Left cardiac atrium (tissue), 4 donors: ENCODE data around the gene NTRK2. TPM values are rescaled to one million over a fixed set of nuclear protein-coding genes. Genes with fewer than 3 reads are reported as not detected.

Experiments
- ATAC-seq, 2 donors: fragments of 200-7000 bp; cut with Tn5 transposase; one replicate each; pipeline ENCODE4 v1.9.1; 2020; ENCODE audit warnings: mild to moderate bottlenecking in 2 of 2, moderate library complexity in 2 of 2
- DNase-seq: peaks from one replicate; pipeline ENCODE4 v3.0.0-alpha.2; 2020
- intact Hi-C, 2 donors: fragments of 100-400 bp; cut with DNase I; formaldehyde crosslinking; loops; one replicate each; pipeline versions ENCODE4 v1.14.1 to v1.15.1; 2022 to 2023
- long read RNA-seq: library from polyadenylated mRNA; unstranded; transcript quantifications from one replicate; pipeline ENCODE4 v2.0.0, GENCODE V29; 2021
- total RNA-seq, 2 donors: library from RNA; stranded (reverse); fragmentation: NEBNext Ultra II Directional; extraction: Animal tissue kit (Norgen Biotek cat#: 25700); gene quantifications; one replicate each; pipeline ENCODE4 v1.2.1, GENCODE V29; 2021
- donor health status: DM: no; HTN: yes; CAD: no.
- donor health status: DM: no; HTN: yes; CAD: no; lungs with severe emphysema.
- donor health status: DM: yes; HTN: yes; CAD: no.
- donor health status: Dilated cardiomyopathy.

Gene NTRK2
- total RNA-seq: 10 to 100 TPM; 20.6 to 38.2 TPM
- long read RNA-seq, full-length matches to known transcripts: 42 of 70 reads
- long read RNA-seq, partial matches to known transcripts: 14 of 70 reads
- long read RNA-seq, other reads (novel, unspliced or antisense): 14 of 70 reads

DNA sequence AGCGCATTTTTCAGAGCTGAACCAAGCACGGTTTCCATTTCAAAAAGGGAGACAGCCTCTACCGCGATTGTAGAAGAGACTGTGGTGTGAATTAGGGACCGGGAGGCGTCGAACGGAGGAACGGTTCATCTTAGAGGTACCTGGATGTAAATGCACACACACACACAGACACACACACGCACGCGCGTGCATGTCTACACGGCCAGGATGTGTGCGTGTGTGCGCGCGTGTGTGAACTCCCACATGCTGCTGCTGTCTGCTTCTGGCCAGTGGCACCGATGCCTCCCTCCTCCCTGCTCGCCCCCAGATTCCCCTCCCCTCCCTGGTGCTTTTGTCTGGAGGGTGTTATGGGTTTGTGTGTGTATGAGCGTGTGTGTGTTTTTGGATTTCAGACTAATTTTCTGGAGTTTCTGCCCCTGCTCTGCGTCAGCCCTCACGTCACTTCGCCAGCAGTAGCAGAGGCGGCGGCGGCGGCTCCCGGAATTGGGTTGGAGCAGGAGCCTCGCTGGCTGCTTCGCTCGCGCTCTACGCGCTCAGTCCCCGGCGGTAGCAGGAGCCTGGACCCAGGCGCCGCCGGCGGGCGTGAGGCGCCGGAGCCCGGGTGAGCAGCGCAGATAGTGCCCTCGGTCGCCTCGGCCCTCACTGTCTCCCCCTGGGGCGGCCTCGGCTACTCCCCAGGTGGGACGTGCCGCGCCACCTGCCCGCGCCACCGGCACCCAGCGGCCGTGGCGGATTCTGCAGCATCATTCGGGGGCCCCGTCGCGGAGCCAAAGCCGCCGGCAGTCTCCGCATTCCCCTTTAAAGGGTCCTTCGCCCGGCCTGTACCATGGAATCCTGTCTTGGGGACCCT, at the start of gene NTRK2:
NTRK2 (plus strand) TSS at position 442 of the 850 bp plus-strand sequence. CDS start 1,020 bp downstream, outside the sequence.
- peak; percentile 67 for DNase-seq
- ATAC-seq: peak; percentile 47 to 53
- intact Hi-C loops: loop anchor here in 1 of 2 donors (2.0 to 10.0 kb wide), 4 partner anchors 267 to 595 kb away; no protein-coding TSS in a partner anchor

DNA sequence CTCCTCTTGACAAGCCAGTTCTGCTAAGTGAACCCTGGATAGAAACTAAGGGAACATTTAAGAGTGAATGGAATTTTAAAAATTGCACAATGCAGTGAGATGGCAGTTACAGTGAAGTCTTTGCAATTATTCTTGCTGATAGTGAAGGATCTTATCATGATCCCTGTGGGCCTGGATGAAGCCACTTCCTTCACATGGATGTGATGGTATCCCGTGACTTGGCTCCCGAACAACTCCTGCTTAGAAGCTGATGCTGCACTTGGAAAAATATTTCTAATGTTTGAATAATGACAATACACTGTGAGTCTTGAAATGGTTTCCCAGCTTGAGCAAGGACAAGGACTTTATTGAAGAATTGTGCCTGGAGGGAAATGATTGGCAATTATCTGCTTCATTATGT, 49.2 kb upstream of the NTRK2 start:
- intact Hi-C loops: no loop called here
- DNase-seq: peak; percentile 36
- ATAC-seq: peak in 1 of 2 donors; percentile 47

- no peak for ATAC-seq
- DNase-seq: no peak
- intact Hi-C loops: no loop called here
Observed at GRCh38 chr9:84621811-84622210, 47.7 kb upstream of the NTRK2 start.

DNA sequence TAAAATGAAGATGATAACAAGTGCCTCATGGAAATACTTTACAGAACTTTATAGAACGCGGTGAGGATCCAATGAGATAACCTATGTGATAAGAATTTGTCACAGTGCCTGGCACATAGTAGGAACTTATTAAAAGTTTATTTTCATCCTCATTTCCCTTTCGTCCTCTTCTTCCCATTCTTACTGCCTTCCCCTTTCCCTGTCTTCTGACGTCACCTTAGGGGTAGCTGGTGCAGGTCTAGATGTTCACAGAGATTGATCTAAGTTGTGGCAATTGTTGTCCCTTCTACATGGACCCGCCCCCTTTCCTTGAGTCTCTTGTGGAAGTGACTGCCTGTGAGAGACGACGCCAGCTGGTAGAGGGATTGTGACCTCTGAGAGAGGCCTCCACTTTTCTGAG, 46.5 kb upstream of the NTRK2 start:
- DNase-seq (no peak), ATAC-seq (no peak)
- intact Hi-C loops: no loop called here

- intact Hi-C loops: no loop called here
- no peak for DNase-seq
- no peak for ATAC-seq
Observed at GRCh38 chr9:84636436-84636835, 33.1 kb upstream of the NTRK2 start.

DNA sequence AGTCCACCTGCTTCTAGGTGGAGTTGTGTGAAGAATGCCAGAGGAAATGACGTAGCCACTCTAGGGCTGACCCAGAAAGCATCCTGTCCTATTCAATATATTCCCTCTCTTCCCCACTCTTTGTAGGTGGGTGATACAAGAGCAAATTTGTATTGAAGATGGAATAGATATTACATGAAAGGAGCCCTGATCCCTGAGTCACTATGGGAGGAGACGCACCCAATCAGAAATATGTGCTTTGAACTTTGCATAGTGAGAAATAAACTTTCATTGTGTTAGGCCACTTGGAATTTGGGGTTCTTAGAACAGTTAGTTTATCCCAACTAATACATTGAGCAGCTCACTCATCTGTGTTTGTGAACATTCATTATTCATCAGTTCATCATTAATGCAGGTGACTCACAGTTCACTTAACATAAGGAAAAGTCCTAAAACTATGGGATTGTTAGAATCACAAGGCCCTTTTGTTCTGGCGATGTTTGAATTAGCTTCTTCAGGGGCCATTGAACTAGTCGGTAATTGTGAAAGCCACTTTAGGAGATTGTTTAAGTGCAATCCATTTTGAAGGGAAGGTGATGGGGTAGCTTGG, 26.9 kb upstream of the NTRK2 start:
- intact Hi-C loops: no loop called here
- DNase-seq (no peak), ATAC-seq (no peak)

DNA sequence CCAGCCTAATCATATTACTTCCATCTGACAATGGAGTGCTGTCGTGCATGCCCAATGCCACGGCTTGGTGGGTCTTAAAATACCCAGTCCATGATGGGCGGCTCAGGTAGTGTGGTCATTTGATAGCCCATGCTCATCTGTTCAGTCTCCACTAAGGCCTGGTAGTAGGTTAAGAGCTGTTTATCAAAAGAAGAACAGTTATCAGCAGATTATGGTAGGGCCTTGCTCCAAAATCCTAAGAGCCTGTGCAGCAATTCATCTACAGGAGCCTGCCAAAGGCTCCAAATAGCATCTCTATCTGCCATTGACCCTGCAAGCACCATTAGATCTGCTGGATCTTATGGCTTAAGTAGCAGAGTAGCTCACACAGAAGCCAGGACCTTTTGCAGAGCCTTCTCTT, 21.8 kb upstream of the NTRK2 start:
- ATAC-seq: peak; percentile 49 to 63
- no peak for DNase-seq
- intact Hi-C loops: no loop called here

- ATAC-seq (no peak), DNase-seq (no peak)
- intact Hi-C loops: loop anchor here in 1 of 2 donors (10.0 kb wide), 1 partner anchor 248 kb away; no protein-coding TSS in a partner anchor
Observed at GRCh38 chr9:84652496-84653120, 16.9 kb upstream of the NTRK2 start.

DNA sequence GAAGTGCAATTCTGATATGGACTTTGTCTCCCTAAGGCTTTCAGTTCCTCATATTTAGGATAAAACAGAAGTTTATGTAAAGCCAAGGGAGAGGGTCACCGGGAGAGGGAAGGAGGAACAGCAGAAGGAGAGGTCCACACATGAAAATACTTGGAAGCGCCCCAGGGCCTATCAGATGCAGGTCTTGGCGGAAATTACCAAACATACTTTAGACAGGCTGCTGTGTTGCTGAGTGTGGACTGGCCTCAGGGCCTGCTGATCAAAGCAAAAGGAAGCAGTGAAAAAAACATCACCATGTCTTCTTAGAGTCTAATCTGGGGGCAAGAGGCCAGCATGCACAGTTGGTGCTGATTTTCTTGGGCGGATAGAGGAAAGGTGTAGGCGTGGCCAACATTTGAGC, 14.1 kb upstream of the NTRK2 start:
- DNase-seq: no peak
- intact Hi-C loops: loop anchor here in 1 of 2 donors (10.0 kb wide), 1 partner anchor 251 kb away; no protein-coding TSS in a partner anchor
- ATAC-seq: no peak

DNA sequence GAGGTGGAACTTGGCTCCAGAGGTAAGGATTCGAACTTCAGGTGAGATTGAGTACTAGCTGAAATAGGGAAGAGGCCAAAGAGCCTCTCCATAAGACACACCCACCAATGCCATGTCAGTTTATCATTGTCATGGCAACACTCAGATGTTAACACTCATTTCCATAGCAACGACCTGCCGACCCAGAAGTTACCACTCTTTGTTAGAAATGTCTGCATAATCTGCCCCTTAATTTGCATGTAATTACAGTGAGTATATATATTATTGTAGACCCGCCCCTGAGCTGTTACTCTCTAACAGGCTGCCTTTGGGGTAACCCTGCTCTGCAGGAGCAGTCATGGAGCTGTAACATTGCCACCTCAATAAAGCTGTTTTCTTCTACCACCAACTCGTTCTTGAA, 10.2 kb upstream of the NTRK2 start:
- DNase-seq (no peak), ATAC-seq (no peak)
- intact Hi-C loops: loop anchor here in 1 of 2 donors (10.0 kb wide), 1 partner anchor 255 kb away; no protein-coding TSS in a partner anchor

DNA sequence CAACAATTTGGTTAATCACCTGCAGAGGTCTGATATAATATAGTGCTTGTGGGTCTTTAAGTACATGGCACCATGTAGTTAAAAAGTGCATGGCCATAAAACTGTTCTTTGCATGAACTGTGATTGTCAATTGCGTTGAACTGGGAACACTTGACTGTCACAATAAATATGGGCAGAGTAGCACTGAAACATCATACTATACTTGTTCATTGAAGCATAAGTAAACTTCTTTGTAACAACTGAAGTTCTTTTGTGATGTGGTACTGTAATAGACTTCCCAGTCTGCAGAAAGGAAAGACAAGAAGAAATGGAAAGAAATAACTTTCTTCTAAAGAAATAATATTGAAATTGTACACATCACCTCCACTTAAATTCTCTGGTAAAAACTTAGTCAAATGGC, 9.8 kb upstream of the NTRK2 start:
- ATAC-seq (no peak), DNase-seq (no peak)
- intact Hi-C loops: loop anchor here (10.0 kb wide), 2 partner anchors 255 to 485 kb away; no protein-coding TSS in a partner anchor

GRCh38 chr9:84667571-84668195, 1.8 kb upstream of the NTRK2 start:
- DNase-seq (peak; percentile 34), ATAC-seq (peak; percentile 21 to 23)
- intact Hi-C loops: loop anchor here in 1 of 2 donors (2.0 to 10.0 kb wide), 3 partner anchors 265 to 477 kb away; no protein-coding TSS in a partner anchor

DNA sequence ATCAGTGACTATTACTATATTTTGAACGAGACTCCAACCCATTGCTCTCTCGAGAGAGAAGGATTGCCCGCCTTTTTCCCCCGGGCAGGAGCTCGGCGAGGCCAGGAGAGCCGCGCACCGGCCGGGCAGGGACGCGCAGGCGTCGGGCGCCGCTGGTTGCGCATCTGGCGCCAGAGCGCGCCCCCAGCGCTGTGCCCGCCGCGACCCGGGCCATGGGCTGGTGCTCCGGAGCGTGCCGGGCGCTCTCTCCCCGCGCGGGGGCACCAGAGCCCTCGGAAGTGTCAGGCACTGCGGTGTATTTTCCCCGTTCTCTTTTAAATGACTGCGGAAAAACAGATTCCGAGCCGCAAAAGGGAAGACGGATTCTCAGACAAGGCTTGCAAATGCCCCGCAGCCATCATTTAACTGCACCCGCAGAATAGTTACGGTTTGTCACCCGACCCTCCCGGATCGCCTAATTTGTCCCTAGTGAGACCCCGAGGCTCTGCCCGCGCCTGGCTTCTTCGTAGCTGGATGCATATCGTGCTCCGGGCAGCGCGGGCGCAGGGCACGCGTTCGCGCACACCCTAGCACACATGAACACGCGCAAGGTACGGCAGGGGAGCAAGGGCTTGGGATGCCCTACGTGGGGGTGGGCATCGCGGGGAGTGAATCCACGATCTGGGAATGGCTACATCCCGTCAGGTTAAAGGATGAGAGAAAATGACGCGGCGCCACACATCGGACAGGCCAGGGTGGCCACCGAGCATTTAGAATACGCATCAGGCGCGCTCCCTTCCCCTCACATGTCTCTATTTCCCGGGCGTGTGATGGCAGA, 1.1 kb upstream of the NTRK2 start:
- intact Hi-C loops: loop anchor here in 1 of 2 donors (2.0 to 10.0 kb wide), 3 partner anchors 266 to 476 kb away; no protein-coding TSS in a partner anchor
- peak; percentile 89 to 90 for ATAC-seq
- DNase-seq: peak; percentile 81

- peak; percentile 21 for DNase-seq
- no peak for ATAC-seq
- intact Hi-C loops: loop anchor here in 1 of 2 donors (2.0 to 10.0 kb wide), 3 partner anchors 267 to 476 kb away; no protein-coding TSS in a partner anchor
Observed at GRCh38 chr9:84669013-84669287, 579 bp upstream of the NTRK2 start.

DNA sequence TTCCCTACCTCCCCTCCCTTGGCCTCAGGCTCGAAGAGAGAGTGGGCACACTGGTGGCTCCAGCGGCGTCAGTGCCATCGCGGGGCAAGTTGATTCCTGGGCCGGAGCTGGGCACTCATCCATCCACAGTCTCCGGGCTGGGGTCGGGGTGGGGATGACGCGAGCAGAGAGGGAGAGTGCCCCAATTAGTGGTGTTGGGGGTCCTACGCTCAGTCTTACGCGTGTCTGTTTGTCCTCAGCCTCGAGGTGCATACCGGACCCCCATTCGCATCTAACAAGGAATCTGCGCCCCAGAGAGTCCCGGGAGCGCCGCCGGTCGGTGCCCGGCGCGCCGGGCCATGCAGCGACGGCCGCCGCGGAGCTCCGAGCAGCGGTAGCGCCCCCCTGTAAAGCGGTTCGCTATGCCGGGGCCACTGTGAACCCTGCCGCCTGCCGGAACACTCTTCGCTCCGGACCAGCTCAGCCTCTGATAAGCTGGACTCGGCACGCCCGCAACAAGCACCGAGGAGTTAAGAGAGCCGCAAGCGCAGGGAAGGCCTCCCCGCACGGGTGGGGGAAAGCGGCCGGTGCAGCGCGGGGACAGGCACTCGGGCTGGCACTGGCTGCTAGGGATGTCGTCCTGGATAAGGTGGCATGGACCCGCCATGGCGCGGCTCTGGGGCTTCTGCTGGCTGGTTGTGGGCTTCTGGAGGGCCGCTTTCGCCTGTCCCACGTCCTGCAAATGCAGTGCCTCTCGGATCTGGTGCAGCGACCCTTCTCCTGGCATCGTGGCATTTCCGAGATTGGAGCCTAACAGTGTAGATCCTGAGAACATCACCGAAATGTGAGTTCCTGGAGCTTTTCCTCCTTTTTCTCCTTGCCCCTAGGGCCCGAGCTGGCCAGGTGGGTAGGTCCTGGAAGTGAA, 861 bp downstream of the NTRK2 start:
- DNase-seq: peak; percentile 56
- intact Hi-C loops: loop anchor here in 1 of 2 donors (10.0 kb wide), 1 partner anchor 594 kb away; no protein-coding TSS in a partner anchor
- ATAC-seq: peak; percentile 13 to 61

- no peak for ATAC-seq
- intact Hi-C loops: loop anchor here in 1 of 2 donors (10.0 kb wide), 1 partner anchor 593 kb away; no protein-coding TSS in a partner anchor
Observed at GRCh38 chr9:84671586-84672521, 2.3 kb downstream of the NTRK2 start.

More at GRCh38 chr9:84671586-84672521, 2.3 kb downstream of the NTRK2 start:
- DNase-seq: no peak
